Astrocyte of the hippocampus (primary cell): ENCODE results near the gene TMEM132D.

Source experiments
- DNase-seq: peaks from one replicate; pipeline ENCODE4 v3.0.0; 2011; ENCODE audit warnings: low read depth, low spot score

TMEM132D gene

GRCh38 chr12:129357233-129357632, 546.6 kb downstream of the TMEM132D start:
- DNase-seq = no peak

GRCh38 chr12:129351481-129351880, 552.3 kb downstream of the TMEM132D start:
- DNase-seq = peak; percentile 73

GRCh38 chr12:129339336-129339735, 564.5 kb downstream of the TMEM132D start:
- no peak for DNase-seq

GRCh38 chr12:129337413-129337812, 566.4 kb downstream of the TMEM132D start:
- no peak for DNase-seq

- no peak for DNase-seq
Observed at GRCh38 chr12:129335773-129336172, 568.1 kb downstream of the TMEM132D start.

- DNase-seq = no peak
Observed at GRCh38 chr12:129332286-129332685, 571.5 kb downstream of the TMEM132D start.

- DNase-seq = peak; percentile 48
Observed at GRCh38 chr12:129331356-129332085, 572.3 kb downstream of the TMEM132D start.

- DNase-seq = peak; percentile 16
Observed at GRCh38 chr12:129328235-129328634, 575.6 kb downstream of the TMEM132D start.

GRCh38 chr12:129325566-129325965, 578.3 kb downstream of the TMEM132D start:
- DNase-seq = peak; percentile 20

- peak; percentile 50 for DNase-seq
Observed at GRCh38 chr12:129312048-129312447, 591.8 kb downstream of the TMEM132D start.

GRCh38 chr12:129310346-129310745, 593.5 kb downstream of the TMEM132D start:
- DNase-seq = no peak

- DNase-seq = no peak
Observed at GRCh38 chr12:129305851-129306250, 598.0 kb downstream of the TMEM132D start.

- no peak for DNase-seq
Observed at GRCh38 chr12:129304529-129304928, 599.3 kb downstream of the TMEM132D start.

GRCh38 chr12:129300011-129300410, 603.8 kb downstream of the TMEM132D start:
- no peak for DNase-seq

GRCh38 chr12:129298921-129299320, 604.9 kb downstream of the TMEM132D start:
- DNase-seq = peak; percentile 2

- peak; percentile 52 for DNase-seq
Observed at GRCh38 chr12:129296671-129297070, 607.2 kb downstream of the TMEM132D start.

GRCh38 chr12:129294868-129295267, 609.0 kb downstream of the TMEM132D start:
- DNase-seq = no peak

- DNase-seq = no peak
Observed at GRCh38 chr12:129279771-129280170, 624.1 kb downstream of the TMEM132D start.

- peak; percentile 64 for DNase-seq
Observed at GRCh38 chr12:129276361-129277060, 627.3 kb downstream of the TMEM132D start.

GRCh38 chr12:129269756-129270495, 633.9 kb downstream of the TMEM132D start:
- DNase-seq = no peak

GRCh38 chr12:129258781-129259318, 645.0 kb downstream of the TMEM132D start:
- DNase-seq = no peak

GRCh38 chr12:129257524-129257923, 646.3 kb downstream of the TMEM132D start:
- DNase-seq = peak; percentile 28
